Measurements from ENCODE around the gene ARX.

ARX gene

DNA sequence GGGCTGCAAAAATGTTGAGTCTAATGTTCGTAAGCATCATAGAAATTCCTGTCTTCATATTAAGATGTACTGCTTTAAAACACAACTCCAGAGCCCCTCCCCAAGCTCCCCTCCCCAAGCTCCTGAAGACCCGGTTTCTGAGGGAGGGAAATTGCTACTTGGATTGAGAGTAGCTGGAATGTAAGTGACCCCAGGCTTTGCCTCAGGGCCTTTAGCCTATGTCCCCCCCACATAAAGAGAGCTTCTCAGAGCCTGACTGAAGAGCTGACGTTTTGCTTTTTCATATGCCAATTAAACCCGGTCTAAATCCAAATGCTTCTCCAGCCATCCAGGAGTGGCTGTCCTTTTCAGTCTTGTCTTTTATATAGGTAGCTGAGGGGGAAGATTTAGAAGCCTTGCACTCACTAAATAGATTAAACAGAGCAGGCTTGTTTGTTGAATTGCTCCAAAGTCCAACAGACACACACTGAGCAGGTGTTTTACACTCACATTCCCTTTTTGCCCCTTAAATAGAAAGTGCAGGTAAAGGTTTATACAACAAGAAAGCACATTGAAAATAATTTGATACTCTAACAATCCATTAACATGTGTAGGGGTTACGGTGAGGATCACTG is 19.6 kb downstream of the ARX start:
- Histone ChIP-seq H3K18ac (ENCODE audit: low read depth in 1 of 2, low read length in 2 of 2) (no peak overlapping the region), H2BK12ac (ENCODE audit: low read length in 2 of 2) (no peak overlapping the region), H4K91ac (ENCODE audit: low read length) (no peak overlapping the region), H3K4ac (ENCODE audit: low read depth in 1 of 2, low read length in 2 of 2) (no peak overlapping the region), H2BK120ac (ENCODE audit: low read depth, low read length) (no peak overlapping the region), H4K8ac (ENCODE audit: low read length) (no peak overlapping the region), H3K14ac (ENCODE audit: low read length in 2 of 2) (no peak overlapping the region), H3K9me3 (ENCODE audit: control insufficient read depth, low read length) (no peaks in the 10 kb centered on the region), H3K4me2 (ENCODE audit: low read length, poor library complexity, severe bottlenecking) (no peak overlapping the region), H2AK5ac (ENCODE audit: low read length, severe bottlenecking) (no peak overlapping the region), H3K27ac (ENCODE audit: low read length, poor library complexity, severe bottlenecking) (no peak overlapping the region), H3K4me1 (ENCODE audit: control insufficient read depth, insufficient read depth, low read depth, low read length) (no peaks in the 10 kb centered on the region), H3K23ac (ENCODE audit: low read length in 2 of 2) (no peak overlapping the region), H3K79me1 (replicated peaks; ENCODE audit: low read length, poor library complexity, severe bottlenecking) (peaks cover 2% of the 10 kb centered on the region), H3K9ac (ENCODE audit: low read length) (no peak overlapping the region), H2BK15ac (ENCODE audit: low read depth, poor library complexity, severe bottlenecking) (no peak overlapping the region), H2AFZ (ENCODE audit: low read depth, low read length) (no peak overlapping the region), H3K36me3 (ENCODE audit: control insufficient read depth in 1 of 2, insufficient read depth in 2 of 2, low read depth in 1 of 2, low read length in 2 of 2) (no peaks in the 10 kb centered on the region), H2BK5ac (ENCODE audit: low read depth, low read length, poor library complexity, severe bottlenecking) (no peak overlapping the region), H3K4me3 (ENCODE audit: insufficient read depth in 1 of 2, low read depth in 1 of 2, low read length in 2 of 2) (no peak overlapping the region), H3K27me3 (ENCODE audit: control insufficient read depth in 1 of 2, insufficient read depth in 1 of 2, low read length in 2 of 2) (peaks cover 0 to 32% of the 10 kb centered on the region in 2 experiments)
- WGBS: no CpG with 5 or more reads among the region's 5 CpGs
- DNase-seq: no peak

DNA sequence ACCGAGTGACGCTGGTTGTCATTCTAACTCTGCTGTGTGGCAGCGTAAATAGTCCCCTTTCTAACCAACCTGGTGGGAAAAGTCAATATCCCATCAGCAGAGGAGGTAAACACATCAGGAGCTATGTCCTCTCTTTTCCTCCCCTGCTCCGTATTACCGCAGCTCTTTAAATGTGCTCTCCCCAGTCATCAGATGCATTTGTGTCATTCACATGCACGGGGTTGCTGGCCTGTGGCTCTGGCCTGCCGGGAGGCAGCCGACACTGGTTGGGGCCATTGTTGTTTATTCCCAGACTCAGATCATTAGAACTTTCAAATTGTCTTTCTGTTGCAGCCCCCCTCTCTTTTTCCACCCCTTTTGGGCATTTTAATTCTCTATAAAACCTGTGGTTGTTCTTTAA is 21.9 kb downstream of the ARX start:
- H2AK5ac ChIP-seq (ENCODE audit: low read length, severe bottlenecking): no peak overlapping the region
- no peak overlapping the region for H3K23ac ChIP-seq (ENCODE audit: low read length in 2 of 2)
- H4K91ac ChIP-seq (ENCODE audit: low read length): no peak overlapping the region
- no peak overlapping the region for H2BK12ac ChIP-seq (ENCODE audit: low read length in 2 of 2)
- peaks cover 2% of the 10 kb centered on the region for H3K79me1 ChIP-seq (replicated peaks; ENCODE audit: low read length, poor library complexity, severe bottlenecking)
- H2AFZ ChIP-seq (ENCODE audit: low read depth, low read length): no peak overlapping the region
- H2BK5ac ChIP-seq (ENCODE audit: low read depth, low read length, poor library complexity, severe bottlenecking): no peak overlapping the region
- no peak overlapping the region for H3K4me3 ChIP-seq (ENCODE audit: insufficient read depth in 1 of 2, low read depth in 1 of 2, low read length in 2 of 2)
- H2BK120ac ChIP-seq (ENCODE audit: low read depth, low read length): no peak overlapping the region
- H4K8ac ChIP-seq (ENCODE audit: low read length): no peak overlapping the region
- H3K18ac ChIP-seq (ENCODE audit: low read depth in 1 of 2, low read length in 2 of 2): no peak overlapping the region
- H2BK15ac ChIP-seq (ENCODE audit: low read depth, poor library complexity, severe bottlenecking): no peak overlapping the region
- H3K14ac ChIP-seq (ENCODE audit: low read length in 2 of 2): no peak overlapping the region
- H3K27me3 ChIP-seq (ENCODE audit: control insufficient read depth in 1 of 2, insufficient read depth in 1 of 2, low read length in 2 of 2): peaks cover 0 to 25% of the 10 kb centered on the region in 2 experiments
- H3K4ac ChIP-seq (ENCODE audit: low read depth in 1 of 2, low read length in 2 of 2): no peak overlapping the region
- no peaks in the 10 kb centered on the region for H3K9me3 ChIP-seq (ENCODE audit: control insufficient read depth, low read length)
- DNase-seq: no peak
- WGBS: 85% methylated on average over 6 of the region's 8 CpGs
- no peaks in the 10 kb centered on the region for H3K36me3 ChIP-seq (ENCODE audit: control insufficient read depth in 1 of 2, insufficient read depth in 2 of 2, low read depth in 1 of 2, low read length in 2 of 2)
- H3K4me2 ChIP-seq (ENCODE audit: low read length, poor library complexity, severe bottlenecking): no peak overlapping the region
- no peaks in the 10 kb centered on the region for H3K4me1 ChIP-seq (ENCODE audit: control insufficient read depth, insufficient read depth, low read depth, low read length)
- no peak overlapping the region for H3K9ac ChIP-seq (ENCODE audit: low read length)
- no peak overlapping the region for H3K27ac ChIP-seq (ENCODE audit: low read length, poor library complexity, severe bottlenecking)

DNA sequence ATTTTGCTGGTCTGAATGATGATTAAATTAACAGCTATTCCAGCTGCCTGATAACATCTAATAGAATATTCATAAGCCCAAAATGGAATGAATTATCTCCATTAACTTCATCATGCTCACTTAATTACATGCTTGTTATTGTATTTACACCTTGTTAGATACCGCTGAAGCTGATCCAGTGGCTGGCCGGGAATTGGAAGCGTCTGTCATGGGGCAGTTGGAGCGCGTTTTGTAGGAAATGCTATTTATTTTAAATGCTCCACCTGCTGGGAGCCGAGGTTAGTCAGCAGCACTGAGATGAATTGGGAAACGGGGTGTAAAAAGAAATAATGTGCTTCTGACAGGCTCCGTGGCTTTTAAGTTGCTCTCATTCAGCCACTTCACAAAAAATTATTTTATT is 25.2 kb downstream of the ARX start:
- H3K4me2 ChIP-seq (ENCODE audit: low read length, poor library complexity, severe bottlenecking): no peak overlapping the region
- H2AFZ ChIP-seq (ENCODE audit: low read depth, low read length): no peak overlapping the region
- no peak overlapping the region for H3K4ac ChIP-seq (ENCODE audit: low read depth in 1 of 2, low read length in 2 of 2)
- no peak overlapping the region for H2BK120ac ChIP-seq (ENCODE audit: low read depth, low read length)
- no peaks in the 10 kb centered on the region for H3K9me3 ChIP-seq (ENCODE audit: control insufficient read depth, low read length)
- no peak overlapping the region for H4K8ac ChIP-seq (ENCODE audit: low read length)
- H3K4me3 ChIP-seq (ENCODE audit: insufficient read depth in 1 of 2, low read depth in 1 of 2, low read length in 2 of 2): no peak overlapping the region
- no peak overlapping the region for H3K23ac ChIP-seq (ENCODE audit: low read length in 2 of 2)
- no peak overlapping the region for H2AK5ac ChIP-seq (ENCODE audit: low read length, severe bottlenecking)
- H3K9ac ChIP-seq (ENCODE audit: low read length): no peak overlapping the region
- H3K27me3 ChIP-seq (ENCODE audit: control insufficient read depth in 1 of 2, insufficient read depth in 1 of 2, low read length in 2 of 2): peaks cover 0 to 17% of the 10 kb centered on the region in 2 experiments
- no peaks in the 10 kb centered on the region for H3K4me1 ChIP-seq (ENCODE audit: control insufficient read depth, insufficient read depth, low read depth, low read length)
- H2BK15ac ChIP-seq (ENCODE audit: low read depth, poor library complexity, severe bottlenecking): no peak overlapping the region
- H3K18ac ChIP-seq (ENCODE audit: low read depth in 1 of 2, low read length in 2 of 2): no peak overlapping the region
- no peak overlapping the region for H2BK5ac ChIP-seq (ENCODE audit: low read depth, low read length, poor library complexity, severe bottlenecking)
- no peak for DNase-seq
- no peaks in the 10 kb centered on the region for H3K36me3 ChIP-seq (ENCODE audit: control insufficient read depth in 1 of 2, insufficient read depth in 2 of 2, low read depth in 1 of 2, low read length in 2 of 2)
- no peak overlapping the region for H3K14ac ChIP-seq (ENCODE audit: low read length in 2 of 2)
- no peak overlapping the region for H4K91ac ChIP-seq (ENCODE audit: low read length)
- peaks cover 2% of the 10 kb centered on the region for H3K79me1 ChIP-seq (replicated peaks; ENCODE audit: low read length, poor library complexity, severe bottlenecking)
- no peak overlapping the region for H2BK12ac ChIP-seq (ENCODE audit: low read length in 2 of 2)
- 64% methylated on average over 5 of the region's 8 CpGs for WGBS
- no peak overlapping the region for H3K27ac ChIP-seq (ENCODE audit: low read length, poor library complexity, severe bottlenecking)

GRCh38 chrX:24988314-24988713 is 27.5 kb downstream of the ARX start:
- Histone ChIP-seq H2AK5ac (ENCODE audit: low read length, severe bottlenecking) (no peak overlapping the region), H3K18ac (ENCODE audit: low read depth in 1 of 2, low read length in 2 of 2) (no peak overlapping the region), H3K14ac (ENCODE audit: low read length in 2 of 2) (no peak overlapping the region), H3K9ac (ENCODE audit: low read length) (no peak overlapping the region), H3K79me1 (replicated peaks; ENCODE audit: low read length, poor library complexity, severe bottlenecking) (no peaks in the 10 kb centered on the region), H3K27ac (ENCODE audit: low read length, poor library complexity, severe bottlenecking) (no peak overlapping the region), H2BK5ac (ENCODE audit: low read depth, low read length, poor library complexity, severe bottlenecking) (no peak overlapping the region), H4K8ac (ENCODE audit: low read length) (no peak overlapping the region), H3K23ac (ENCODE audit: low read length in 2 of 2) (no peak overlapping the region), H2BK12ac (ENCODE audit: low read length in 2 of 2) (no peak overlapping the region), H2AFZ (ENCODE audit: low read depth, low read length) (no peak overlapping the region), H3K27me3 (ENCODE audit: control insufficient read depth in 1 of 2, insufficient read depth in 1 of 2, low read length in 2 of 2) (peaks cover 0 to 5% of the 10 kb centered on the region in 2 experiments), H4K91ac (ENCODE audit: low read length) (no peak overlapping the region), H3K4me1 (ENCODE audit: control insufficient read depth, insufficient read depth, low read depth, low read length) (no peaks in the 10 kb centered on the region), H3K36me3 (ENCODE audit: control insufficient read depth in 1 of 2, insufficient read depth in 2 of 2, low read depth in 1 of 2, low read length in 2 of 2) (no peaks in the 10 kb centered on the region), H3K4ac (ENCODE audit: low read depth in 1 of 2, low read length in 2 of 2) (no peak overlapping the region), H3K4me3 (ENCODE audit: insufficient read depth in 1 of 2, low read depth in 1 of 2, low read length in 2 of 2) (no peak overlapping the region), H3K9me3 (ENCODE audit: control insufficient read depth, low read length) (no peaks in the 10 kb centered on the region), H2BK15ac (ENCODE audit: low read depth, poor library complexity, severe bottlenecking) (no peak overlapping the region), H3K4me2 (ENCODE audit: low read length, poor library complexity, severe bottlenecking) (no peak overlapping the region), H2BK120ac (ENCODE audit: low read depth, low read length) (no peak overlapping the region)
- DNase-seq: no peak
- WGBS: 82% methylated on average over 4 of the region's 4 CpGs

Data from mesenchymal stem cell (in vitro differentiated cells and primary cell).